GM12872 (cell line): Measurements from ENCODE around the gene TLE4.

Source experiments
- CTCF ChIP-seq: IDR thresholded peaks from 3 replicates; pipeline ENCODE4 v1.5.1; 2011; ENCODE audit warnings: low read depth, mild to moderate bottlenecking, low read length, moderate library complexity; ENCODE audit not compliant: insufficient read depth

Gene TLE4

GRCh38 chr9:79663878-79664277 is 92.1 kb downstream of the TLE4 start:
- TF ChIP-seq CTCF = no peak

- TF ChIP-seq CTCF = no peak
Measured at GRCh38 chr9:79664375-79664831, 92.6 kb downstream of the TLE4 start.

- no peak for TF ChIP-seq CTCF
Measured at GRCh38 chr9:79665369-79665768, 93.6 kb downstream of the TLE4 start.

GRCh38 chr9:79665931-79666330 is 94.2 kb downstream of the TLE4 start:
- TF ChIP-seq CTCF = no peak

- no peak for TF ChIP-seq CTCF
Measured at GRCh38 chr9:79667120-79667519, 95.4 kb downstream of the TLE4 start.

- TF ChIP-seq CTCF = no peak
Measured at GRCh38 chr9:79667817-79668436, 96.2 kb downstream of the TLE4 start.

GRCh38 chr9:79668956-79669355 is 97.2 kb downstream of the TLE4 start:
- TF ChIP-seq CTCF = no peak
